ENCODE results near the gene TCF19.
A peak's percentile ranks its signal among the peaks of the same experiment; 100 is the strongest.

Gene TCF19, protein sequence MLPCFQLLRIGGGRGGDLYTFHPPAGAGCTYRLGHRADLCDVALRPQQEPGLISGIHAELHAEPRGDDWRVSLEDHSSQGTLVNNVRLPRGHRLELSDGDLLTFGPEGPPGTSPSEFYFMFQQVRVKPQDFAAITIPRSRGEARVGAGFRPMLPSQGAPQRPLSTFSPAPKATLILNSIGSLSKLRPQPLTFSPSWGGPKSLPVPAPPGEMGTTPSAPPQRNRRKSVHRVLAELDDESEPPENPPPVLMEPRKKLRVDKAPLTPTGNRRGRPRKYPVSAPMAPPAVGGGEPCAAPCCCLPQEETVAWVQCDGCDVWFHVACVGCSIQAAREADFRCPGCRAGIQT

DNA sequence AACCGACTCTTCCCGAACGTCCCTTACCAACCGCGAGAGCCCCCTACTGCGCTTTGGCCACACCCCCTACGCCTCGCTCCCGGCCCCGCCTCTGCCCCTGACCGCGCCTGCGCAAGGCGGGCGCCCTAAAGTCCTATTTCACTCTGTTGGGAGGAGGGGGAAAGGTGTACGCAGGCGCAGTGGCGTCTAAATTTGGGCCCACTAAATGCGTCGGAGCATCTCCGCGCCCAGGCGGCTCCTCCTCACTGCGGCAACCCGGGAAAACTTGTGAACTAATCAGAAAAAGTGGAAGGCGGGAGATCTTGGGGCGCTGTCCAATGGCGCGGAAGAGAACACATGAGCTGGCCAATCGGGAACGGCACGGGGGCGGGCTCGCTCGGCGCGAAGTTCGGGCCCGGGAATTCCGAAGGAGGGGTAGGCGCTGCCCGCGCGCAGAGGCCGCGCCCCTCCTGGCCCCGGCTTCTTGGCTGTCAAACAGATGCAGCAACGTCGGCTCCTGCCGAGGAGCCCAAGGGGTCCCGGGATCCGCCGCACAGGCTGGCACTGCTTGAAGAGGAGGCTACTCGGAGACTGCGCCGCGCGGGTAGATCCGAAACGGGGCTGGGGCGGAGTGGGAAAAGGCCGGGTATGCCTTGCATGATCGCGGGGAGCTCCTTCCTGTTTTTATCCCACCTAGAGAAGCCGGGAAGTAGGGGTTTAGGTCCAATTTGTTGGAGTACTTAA lies at the start of gene TCF19:
TCF19 (plus strand) TSS at position 450 of the 723 bp plus-strand sequence. CDS start 881 bp downstream, outside the sequence.
- peak; percentile 99 for DNase-seq (ENCODE audit: low spot score)

DNA sequence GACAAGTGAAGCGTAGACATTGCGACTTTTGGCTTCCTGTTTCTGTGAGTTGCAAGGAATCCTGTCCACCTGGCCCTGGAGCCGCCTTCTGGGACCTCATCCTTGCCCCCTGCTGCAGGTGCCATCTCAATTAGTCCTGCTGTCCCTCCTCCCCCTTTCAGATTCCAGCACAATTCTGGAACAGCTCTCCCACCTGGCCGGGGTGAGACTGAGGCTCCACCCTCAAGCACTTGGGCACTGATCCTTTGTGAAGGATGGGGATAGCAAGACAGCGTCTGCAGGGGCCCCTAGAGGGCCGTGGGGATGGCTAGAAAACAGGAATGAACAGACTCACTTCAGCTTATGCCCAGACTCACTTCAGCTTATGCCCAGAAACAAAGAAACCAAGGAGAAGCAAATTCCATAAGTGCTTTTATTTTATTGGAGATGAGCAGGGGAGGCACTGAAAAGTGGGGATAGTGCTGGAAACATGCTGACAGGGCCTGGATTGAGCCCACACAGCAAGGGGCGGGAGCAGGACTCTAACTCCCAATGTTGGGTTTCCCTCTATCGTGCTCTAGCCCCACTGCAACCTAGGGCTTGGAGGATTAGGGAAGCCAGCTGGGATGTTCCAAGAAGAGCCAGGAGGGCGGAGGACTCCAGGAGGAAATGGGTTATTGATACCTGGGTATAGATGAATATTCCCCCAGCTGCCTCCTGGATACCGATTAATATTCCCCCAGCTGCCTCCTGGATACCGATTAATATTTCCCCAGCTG lies 47.4 kb upstream of the TCF19 start:
- DNase-seq (ENCODE audit: low spot score): no peak

DNA sequence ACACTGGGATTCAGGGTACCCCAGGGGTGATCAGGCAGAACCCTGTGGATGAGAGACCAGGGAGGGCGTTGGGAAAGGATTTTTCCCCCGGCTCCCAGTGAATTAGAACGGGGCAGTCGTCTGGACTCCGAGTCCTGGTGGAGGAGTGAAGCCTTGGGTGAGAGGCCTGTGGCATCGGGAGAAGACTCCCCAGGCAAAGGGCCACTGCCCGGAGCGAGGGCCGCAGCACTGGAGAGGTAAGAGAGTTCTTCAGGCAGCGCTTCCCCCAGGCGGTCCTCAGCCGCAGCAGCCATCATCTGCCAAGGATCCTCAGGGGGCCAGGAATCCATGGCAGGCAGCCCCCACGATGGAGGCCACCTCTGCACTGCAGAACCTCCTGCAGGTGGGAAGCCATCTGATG lies 46.7 kb upstream of the TCF19 start:
- no peak for DNase-seq (ENCODE audit: low spot score)

DNA sequence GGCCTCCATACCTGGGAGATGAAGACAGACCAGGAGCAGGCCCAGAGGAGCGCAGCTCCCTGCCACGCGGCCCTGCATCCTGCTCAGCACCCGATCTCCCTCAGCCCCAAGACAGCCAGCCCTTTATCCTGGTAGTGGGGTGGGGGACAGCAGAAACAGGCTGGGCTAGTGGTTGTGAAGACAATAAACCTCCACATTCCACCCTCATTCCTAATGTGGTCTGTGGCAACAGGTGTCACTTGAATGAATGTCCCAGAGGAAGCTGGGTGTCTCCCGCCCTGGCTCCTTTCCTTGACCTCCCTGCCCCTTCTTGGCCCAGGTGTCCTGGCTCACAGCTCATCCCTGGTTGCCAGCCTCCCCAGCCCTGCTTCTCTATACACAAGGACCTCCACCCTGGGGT lies 45.9 kb upstream of the TCF19 start, which contains the start of gene C6orf15:
C6orf15 (minus strand) TSS at position 98 of the 400 bp plus-strand sequence; CDS start at position 78, 20 bp downstream.
- no peak for DNase-seq (ENCODE audit: low spot score)

DNA sequence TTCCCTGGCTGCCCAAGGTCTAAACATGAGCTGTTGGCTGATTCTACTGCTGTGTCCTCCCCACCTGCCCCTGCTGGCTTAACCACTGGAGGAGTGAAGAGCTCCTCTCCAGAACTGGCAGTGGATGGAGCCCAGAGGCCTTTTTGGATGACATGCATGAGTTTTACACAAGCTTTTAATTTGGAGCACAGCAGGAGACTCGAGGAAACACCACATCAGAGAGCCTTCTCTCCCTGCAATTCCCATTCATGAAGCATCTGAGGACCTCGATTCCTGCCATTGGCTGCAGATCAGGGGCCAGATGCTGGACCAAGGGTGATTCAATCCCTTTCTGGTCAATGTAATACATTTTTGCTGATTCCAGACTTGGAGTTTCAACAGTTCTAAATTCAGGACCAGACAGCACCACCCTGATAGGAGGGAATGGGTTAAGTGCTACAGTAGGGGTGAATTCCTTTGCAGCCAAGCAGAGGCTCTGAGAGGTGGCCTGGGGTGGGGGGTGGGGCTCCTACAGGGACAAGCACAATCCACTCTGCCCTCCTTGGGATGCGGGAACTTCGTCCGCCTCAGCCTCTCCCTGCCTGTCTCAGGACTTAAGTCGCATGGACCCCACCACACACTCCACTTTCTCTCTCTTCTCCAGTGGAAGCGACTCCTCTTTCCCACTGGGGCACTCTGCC lies 44.4 kb upstream of the TCF19 start:
- no peak for DNase-seq (ENCODE audit: low spot score)

DNA sequence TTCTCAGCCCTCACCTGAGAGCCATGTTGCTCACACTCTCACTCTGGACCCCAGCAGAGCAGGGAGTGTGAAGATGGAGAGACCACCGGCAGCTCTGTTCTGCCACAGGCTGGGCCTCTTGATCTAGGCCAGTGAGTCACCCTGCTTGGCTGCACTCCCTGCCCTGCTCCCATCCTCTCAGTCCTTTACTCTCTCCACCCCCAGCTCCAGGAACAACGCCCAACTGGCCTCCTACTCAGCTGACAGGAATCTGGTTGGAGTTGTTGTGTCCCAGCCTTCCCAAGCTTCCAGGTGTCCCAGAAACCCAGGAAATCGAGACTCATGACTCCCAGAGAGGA lies 43.9 kb upstream of the TCF19 start, which contains the start of gene PSORS1C1:
PSORS1C1 (plus strand) TSS at position 260 of the 338 bp plus-strand sequence. CDS start 14,833 bp downstream, outside the sequence.
- DNase-seq (ENCODE audit: low spot score): peak; percentile 60

DNA sequence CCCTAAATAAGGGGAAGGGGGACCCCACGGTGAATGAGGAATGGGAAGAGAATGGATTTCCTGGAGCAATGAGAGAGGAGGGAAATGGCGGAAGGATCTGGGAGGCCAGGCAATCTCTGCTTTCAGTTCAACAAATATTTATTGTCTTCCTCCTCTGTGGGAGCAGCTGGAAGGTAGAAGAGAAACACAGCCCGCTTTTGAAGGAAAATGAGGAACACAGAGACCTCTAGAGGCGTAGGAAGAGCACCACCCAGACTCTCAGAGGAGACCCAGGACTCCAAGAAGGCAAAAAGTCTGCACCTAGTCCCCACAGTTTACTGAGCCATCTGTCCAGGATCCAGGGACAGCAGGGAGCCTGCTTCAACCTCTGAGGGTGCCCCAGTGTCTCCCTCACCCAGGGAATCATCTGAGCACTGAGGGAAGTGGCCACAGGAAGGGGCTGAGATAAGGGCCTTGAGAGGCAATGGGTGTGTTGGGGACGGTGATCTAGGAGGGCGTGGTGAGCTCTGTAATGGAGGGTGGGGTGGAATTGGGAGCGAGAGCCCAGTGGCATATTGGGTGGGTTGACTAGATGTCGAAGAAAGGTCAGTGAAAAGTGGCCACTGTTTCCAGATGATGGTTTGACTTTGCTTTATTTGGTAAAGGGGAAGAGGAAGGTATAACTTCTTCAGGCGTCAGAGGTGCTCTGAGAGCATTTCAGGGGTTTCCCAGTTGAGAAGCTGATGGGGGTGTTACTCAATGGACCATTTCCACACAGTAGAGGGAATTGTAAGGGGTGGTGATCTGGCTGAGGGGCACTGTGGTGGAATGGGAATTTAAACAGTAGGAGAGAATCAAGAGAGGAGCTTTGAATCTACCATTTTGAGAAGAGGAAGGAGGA lies 43.2 kb upstream of the TCF19 start:
- DNase-seq (ENCODE audit: low spot score): peak; percentile 50

DNA sequence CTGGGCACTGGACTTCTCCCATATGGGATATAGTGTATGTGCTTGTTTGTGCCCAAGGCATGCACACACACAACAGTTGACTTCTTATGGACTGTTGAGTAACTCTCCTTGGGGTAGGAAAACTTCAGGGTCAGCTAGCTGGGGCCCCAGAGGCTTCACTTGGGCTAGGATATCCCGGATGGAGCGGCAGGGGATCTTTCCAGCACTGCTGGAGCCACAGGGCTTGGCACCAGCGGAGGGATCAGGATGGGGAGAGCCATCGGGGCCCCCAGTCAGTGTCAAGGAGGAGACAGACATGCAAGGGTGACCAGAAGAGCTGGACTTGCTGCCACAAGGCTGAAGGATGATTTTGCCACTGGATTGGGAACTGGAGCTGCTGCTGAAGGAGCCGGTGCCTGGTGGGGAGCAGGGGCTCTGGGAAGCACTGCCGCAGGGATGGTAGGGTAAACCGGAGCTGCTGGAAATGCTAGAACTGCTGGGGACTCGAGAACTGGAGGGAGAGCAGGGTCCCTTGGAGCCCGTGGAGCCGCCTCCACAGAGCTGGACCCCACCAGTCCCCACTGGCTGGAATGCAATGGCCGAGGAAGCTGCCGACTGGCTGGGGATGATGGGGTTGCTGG lies 42.3 kb upstream of the TCF19 start:
- no peak for DNase-seq (ENCODE audit: low spot score)

DNA sequence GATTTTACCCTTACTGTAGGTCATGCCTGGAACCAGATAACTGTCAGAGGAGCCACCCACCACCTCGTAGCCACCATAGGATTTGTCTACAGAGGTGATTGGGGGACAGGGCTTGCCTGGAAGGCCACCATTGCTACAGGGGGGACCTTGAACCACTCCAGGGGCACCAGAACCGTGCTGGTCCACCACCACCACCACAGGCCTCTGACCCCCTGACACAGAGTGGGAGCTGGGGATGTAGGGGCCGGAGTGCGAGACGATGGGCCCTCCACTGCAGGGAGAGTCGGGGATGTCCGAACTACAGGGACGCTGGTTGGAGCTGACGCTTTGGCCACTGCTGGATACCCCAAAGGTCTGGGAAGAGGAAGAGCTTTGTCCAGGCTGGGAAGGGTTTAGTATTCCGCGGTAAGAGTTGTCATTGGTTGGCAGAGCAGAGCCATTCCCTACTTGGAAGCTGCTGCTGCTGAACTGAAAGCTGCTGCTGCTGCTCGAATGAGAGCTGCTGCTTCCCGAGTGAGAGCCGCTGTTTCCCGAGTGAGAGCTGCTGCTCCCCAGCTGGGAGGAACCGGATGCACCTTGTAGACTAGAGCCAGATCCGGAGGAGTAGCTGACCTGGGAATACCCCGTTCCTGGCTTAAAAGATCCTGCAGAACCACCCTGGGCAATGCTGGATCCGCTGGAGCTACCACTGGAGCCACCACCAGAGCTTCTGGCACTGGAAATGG lies 41.6 kb upstream of the TCF19 start:
- no peak for DNase-seq (ENCODE audit: low spot score)

DNA sequence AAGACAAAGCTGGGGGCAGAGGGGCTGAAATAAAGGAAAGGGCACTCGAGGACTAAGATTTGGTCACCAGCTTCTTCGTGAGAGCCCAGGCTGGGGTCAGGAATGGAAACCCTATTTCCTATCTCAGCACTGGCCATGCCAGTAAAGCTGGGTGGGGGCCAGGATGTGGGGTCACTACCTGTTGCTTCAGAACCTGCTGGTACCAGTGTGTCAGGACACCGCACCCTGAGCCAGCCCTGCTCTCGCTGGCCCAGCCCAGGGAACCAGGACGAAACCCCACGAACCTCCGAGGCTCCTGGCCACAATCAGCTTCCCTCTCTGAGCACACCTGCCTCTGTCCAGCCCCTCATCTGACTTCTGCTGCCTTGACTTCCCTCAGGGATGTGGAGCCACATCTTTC lies 40.2 kb upstream of the TCF19 start:
- DNase-seq (ENCODE audit: low spot score): no peak

DNA sequence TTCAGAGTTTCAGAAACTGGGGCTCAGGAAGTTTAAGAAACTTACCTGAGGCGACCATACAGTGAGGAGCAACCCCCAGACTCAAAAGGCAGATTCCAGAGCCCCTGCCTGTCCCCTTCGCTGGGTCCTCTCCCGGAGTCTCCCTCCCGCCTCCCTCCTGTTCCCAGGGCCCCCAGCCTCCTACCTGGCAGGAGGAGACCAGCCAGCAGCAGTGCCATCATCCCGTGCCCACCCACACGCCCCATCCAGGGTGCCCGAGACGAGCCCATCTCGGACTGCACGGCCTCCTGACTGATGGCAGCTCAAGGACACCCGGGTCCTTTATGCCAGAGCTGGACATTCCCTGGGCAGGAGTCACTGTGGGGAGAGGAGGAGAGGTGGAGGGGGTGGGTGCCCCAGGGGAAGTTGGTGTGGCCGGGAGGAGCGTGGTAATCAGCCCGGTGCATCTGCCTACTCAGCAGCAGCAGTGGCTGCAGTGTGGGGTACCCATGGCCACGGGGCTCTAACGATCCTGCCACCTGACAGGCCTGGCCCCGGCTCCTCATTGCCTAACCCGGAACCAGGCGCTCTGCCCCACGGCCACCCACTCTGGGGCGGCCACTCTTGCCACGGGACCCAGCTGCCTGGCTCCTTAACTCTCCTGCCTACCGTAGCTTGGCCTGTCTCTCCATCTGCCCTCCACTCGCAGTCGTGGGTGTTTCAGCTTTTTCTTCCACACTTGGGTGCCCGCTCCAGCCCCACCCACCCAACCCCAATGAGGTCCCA lies 38.1 kb upstream of the TCF19 start, which contains the start of gene CDSN:
CDSN (minus strand) TSS at position 296 of the 765 bp plus-strand sequence; CDS start at position 269, 27 bp downstream.
- DNase-seq (ENCODE audit: low spot score): no peak

DNA sequence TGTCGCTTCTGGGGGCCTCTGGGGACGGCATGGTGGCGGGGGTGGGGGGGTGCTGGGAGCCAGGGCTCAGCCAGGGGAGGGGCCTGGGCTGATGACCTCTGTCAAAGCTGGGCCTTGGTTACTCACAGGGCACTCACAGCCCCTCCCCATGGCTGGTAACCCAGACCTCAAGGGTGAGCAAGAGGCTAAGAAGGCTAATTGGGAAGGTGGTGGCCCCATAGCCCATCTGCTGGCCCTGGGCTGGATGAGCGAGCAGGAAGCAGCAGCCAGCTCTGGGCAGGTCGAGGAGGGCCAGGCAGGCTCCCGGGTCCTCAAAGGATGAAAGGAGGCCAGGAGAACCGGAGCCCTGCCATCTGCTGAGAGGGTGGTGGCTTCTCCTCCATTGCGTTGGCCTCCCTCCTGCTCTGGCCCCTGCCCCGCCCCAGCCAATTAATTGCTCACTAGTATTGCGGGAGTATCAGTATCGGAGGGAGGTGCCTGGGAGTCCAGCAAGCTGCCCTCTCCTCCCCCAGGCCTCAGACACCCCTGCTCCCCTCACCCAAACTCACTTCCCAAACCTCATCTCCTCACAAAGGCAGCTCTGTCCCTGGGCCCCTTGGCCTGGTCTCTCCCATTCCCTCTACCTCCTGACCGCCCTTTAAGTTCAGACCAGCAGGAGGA lies 37.1 kb upstream of the TCF19 start:
- DNase-seq (ENCODE audit: low spot score): no peak

DNA sequence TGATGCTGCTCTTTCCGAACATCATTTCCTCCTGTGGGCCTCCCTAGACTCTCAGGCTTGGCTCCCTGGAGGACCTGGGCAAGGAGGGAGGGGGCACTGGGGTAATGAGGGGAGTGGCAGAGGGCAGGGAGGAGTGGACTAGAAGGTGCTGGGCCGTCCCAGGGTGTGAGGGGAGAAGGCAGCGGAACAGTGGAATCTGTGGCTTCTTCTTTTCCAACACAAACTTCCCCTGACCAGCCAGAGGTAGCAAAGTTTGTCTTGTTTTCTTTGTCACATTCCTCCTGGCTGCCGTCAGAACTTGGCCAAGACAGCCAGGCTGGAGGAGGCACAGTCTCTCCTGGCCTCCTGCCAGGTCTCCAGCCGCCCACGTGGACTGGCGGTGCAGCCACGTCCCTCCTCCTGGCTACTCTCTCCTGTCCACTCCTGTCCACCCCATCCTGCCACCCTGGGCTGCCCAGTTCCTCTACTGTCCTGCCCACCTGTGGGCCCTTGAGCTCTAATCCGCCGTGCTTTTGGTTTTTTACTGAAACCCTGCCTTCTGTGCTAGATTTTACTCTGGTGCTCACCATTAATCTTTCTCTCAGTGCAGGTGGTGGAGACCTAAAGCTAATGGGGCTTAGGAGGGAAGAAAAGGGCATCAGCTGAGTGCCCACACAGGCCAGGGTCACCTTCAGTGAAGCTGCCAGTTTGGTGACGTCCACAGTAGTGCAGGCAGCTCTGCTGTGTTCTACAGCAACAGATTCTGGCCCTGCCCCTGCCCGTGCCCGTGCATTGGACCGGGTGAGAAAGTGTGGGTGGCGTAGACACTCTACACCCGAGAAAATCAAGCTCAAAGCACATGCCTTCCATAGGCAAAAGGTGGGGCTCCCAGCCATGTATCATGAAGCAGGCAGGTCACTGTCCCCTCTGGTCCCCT lies 35.3 kb upstream of the TCF19 start:
- peak; percentile 65 for DNase-seq (ENCODE audit: low spot score)

DNA sequence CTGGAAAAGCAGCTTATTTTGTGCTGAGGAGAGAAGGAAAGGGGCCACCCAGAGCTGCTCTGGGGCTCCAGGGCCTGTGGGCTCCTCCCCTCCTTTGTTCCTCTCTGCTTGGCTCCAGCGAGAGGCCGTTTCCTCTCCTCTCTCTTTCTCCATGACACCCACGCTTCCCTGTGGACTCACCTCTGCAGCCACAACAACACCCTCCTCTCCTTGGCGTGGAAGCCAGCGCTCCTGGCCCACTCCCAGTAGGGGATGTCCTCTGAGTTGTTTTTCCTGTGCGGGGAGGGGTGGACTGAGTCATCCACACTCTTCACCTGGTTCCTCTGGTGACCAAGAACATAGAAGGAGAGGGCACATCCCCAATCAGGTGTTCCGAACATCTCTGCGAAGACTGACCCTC lies 33.2 kb upstream of the TCF19 start:
- no peak for DNase-seq (ENCODE audit: low spot score)

DNA sequence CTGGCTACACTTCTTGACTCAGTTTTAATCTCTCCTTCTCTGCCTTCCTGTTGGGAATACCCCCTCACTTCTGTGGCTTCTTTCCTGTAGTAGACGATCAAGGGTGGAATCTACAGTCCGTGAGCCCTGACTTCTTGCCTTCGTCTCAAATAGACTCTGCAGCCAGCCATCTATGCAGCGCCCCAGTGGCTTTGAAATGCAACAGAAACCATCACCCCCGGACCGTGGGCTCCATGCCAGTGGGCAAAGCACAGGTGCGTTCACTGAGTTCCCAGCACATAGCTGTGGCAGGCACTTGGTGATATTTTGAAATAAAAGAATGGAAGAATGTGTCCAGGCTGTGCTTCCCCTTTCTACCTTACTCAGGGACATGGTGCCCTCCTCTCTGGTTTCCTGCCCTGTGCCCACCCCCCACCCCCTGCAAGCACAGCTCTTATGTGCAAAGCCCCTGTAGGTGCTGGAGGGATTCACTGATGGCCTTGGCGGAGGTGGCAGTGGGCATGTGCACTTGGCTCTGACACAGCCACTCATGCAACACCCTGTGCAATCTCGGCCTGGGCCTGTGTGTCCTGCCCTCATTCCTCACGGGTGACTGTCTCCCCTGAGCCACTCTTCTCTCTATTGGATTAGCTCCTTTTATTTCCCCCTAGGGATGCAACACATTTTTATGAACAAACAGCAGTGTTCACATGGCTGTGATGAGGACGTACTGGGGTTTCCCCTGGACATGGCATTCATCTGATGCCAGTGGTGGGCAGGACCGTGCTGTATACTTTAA lies 32.6 kb upstream of the TCF19 start:
- no peak for DNase-seq (ENCODE audit: low spot score)

DNA sequence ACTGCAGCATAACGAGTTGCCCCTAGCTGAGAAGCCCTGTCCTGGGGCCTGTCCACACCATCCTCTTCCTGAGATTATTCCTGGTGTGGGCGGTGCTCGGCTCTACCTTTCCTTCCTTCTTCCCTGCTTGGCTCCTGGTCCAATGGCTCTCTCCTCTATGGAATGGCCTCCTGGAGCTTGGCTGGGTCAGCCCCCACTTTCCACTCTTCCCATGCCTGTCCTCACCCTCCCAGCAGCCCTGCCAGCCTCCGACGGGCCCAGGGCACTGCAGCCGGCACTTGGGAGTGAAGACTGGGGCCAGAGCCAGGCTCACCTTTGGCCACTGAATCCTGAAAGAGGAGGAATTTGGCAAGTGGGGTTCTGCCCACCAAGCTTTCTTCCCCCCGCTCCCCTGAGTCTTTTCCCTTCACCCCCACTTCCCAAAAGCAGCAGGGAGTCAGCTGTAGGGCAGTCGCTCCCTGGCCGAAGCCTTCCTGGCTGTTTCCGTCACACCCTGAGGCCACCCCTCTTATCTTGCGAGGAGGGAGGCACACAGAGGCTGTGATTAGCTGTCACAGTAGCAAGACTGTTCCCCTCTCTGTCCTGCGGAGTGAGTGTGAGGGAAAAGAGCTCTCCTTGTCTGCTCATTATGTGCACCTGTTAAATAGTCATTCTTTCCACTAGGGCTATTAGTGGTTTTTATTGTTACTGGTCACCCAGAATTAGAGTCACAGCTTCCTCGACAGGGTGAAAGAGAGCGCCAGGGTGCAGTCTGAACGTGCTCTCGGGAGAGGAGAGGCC lies 31.8 kb upstream of the TCF19 start:
- no peak for DNase-seq (ENCODE audit: low spot score)
